OCI-LY3 (cell line): ENCODE measurements around the gene TUBA1C.
"Not testable (repeated sequence)": the region's sequence is repeated elsewhere in the genome, so short reads cannot be mapped to it uniquely, and the experiment has no call there.

Source experiments
- CTCF ChIP-seq: fragments of 200-600, 300-600 bp; sonication (generic); IDR thresholded peaks from 2 replicates; pipeline ENCODE4 v1.5.1; 2014; ENCODE audit warnings: antibody characterized with exemption, low read length, low read depth
- EZH2phosphoT487 ChIP-seq: fragments of 200-600 bp; shearing (Covaris generic); IDR thresholded peaks from 2 replicates; pipeline ENCODE4 v1.6.1; 2018; ENCODE audit warnings: antibody characterized with exemption, mixed run types, low read depth

- TF ChIP-seq CTCF, EZH2phosphoT487: not testable (repeated sequence)
Measured at GRCh38 chr12:49310451-49311000, 45.6 kb downstream of the TUBA1C start.
